Omental fat pad (tissue), 4 donors: Measurements from ENCODE around the gene PLD1. TPM values are rescaled to one million over a fixed set of nuclear protein-coding genes. Genes with fewer than 3 reads are reported as not detected.
"Not testable (repeated sequence)": the region's sequence is repeated elsewhere in the genome, so short reads cannot be mapped to it uniquely, and the experiment has no call there.

Experiments used
- ATAC-seq: fragments of 150-250 bp; one replicate; pipeline ENCODE4 v1.9.1; 2016; ENCODE audit warnings: mild to moderate bottlenecking, moderate library complexity; ENCODE audit not compliant: low FRiP score
- DNase-seq: peaks from one replicate; pipeline ENCODE4 v3.0.0-alpha.2; 2019; ENCODE audit warnings: low spot score
- CTCF ChIP-seq, 3 donors: fragments of 450-650 bp; IDR thresholded peaks; one replicate each; pipeline ENCODE4 v1.5.1; 2016 to 2017; ENCODE audit warnings: antibody characterized with exemption in 3 of 3, mild to moderate bottlenecking in 3 of 3, moderate library complexity in 2 of 3
- total RNA-seq, 4 donors: library from RNA; depleted of rRNA; stranded (reverse); fragments of >200 nt; gene quantifications; one replicate each; pipeline ENCODE4 v1.1.0, GENCODE V29; 2016

The PLD1 gene
- total RNA-seq, 4 donors from 2014 or later = 9.7 to 73.3 (median 33.2) TPM

DNA sequence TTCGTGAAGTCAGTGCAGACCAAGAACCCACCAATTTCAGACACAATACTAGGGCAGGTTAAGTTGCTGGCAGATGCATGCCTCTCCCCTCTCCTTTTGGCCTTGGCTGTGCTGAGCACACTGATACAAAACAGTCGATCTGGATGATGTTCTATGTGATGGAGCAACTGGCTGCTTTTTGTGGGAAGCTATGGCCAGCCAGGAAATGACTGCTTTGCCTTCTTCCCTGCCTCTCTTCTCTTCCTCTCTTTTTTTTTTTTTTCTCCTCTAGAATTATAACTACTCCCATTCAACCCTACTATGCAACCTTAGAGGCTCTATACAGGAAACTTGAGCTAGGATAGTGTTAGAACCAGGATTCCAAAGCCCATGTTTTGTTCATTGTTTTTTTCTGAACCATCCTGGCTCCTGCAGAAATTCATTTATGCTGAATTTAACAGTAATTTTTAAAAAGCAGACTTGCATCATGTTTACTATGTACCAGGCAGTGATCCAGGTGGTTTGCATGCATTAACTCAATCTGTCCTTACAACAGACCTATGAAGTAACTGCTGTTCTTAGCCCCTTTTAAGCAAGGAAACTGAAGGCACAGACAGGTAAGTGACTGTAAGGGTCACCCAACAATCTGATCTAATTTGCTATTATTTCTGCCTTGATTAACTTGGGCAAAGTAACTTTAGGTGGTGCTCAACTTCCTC, 62.9 kb downstream of the PLD1 start:
- ATAC-seq (no peak), DNase-seq (no peak)
- TF ChIP-seq CTCF (IDR thresholded peaks at IDR 0.05) = no peak

DNA sequence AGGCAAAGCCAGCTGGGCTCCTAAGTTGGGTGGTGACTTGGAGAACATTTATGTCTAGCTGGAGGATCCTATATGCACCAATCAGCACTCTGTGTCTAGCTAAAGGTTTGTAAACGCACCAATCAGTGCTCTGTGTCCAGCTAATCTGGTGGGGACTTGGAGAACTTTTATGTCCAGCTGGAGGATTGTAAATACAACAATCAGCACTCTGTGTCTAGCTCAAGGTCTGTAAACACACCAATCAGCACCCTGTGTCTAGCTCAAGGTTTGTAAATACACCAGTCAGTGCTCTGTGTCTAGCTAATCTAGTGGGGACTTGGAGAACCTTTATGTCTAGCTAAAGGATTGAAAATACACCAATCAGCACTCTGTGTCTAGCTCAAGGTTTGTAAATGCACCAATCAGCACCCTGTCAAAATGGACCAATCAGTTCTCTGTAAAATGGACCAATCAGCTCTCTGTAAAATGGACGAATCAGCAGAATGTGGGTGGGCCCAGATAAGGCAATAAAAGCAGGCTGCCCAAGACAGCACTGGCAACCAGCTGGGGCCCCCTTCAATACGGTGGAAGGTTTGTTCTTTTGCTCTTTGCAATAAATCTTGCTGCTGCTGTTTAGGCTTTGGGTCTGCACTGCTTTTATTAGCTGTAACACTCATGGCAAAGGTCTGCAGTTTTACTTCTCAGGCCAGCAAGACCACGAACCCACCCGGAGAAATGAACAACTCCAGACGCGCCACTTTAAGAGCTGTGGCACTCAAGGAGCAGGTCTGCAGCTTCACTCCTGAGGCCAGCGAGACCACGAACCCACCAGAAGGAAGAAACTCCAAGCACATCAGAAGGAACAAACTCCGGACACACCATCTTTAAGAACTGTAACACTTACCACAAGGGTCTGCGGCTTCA, 63.7 kb downstream of the PLD1 start:
- not testable (repeated sequence) for ATAC-seq, DNase-seq

DNA sequence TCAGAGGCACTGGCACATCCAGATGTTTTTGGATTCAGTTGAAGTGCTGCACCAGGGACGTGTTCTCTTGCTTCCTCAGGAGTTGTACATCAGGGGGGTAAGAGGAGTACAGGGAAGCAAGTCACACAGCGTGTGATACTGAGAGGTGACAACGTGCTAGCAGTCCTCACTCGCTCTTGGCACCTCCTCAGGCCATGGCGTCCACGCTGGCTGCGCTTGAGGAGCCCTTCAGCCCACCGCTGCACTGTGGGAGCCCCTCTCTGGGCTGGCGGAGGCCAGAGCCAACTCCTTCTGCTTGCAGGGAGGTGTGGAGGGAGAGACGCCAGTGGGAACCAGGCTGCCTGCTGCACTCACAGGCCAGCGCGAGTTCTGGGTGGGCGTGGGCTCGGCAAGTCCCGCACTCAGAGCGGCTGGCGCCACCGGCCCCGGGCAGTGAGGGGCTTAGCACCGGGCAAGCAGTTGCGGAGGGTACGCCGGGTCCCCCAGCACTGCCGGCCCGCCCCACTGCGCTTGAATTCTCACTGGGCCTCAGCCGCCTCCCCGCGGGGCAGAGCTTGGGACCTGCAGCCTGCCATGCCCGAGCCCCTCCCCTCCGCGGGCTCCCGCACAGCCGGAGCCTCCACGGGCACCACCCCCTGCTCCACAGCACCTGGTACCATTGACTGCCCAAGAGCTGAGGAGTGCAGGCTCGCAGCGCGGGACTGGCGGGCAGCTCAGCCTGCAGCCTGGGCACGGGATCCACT, 64.5 kb downstream of the PLD1 start:
- no peak for TF ChIP-seq CTCF (IDR thresholded peaks at IDR 0.05)
- DNase-seq (no peak), ATAC-seq (no peak)

DNA sequence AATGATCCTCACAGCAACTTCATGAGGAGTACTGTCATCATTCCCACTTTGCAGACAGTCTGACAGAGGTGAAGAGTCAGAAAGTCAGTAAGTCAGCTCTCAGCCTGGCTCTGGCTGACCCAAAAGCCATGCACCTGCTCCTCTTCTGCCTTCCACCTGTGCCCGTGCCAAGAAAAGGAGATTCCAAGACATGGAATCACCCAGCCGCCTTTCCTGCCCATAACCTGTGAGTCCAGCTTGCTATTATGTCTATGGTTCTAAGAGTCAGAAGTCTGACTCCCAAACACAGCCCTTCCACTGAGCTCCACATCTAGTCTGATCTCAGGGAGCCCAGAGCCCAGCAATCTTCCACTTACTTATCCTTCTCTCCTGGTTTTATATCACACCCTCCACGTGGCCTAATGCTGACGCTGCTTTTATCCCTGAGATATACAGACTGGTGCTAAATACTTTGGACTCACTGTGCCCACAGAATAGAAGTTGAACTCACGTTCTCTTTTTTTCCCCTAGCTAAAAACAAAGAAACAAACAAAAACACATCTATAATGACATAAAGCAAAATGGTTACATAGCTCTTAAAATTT, 66.0 kb downstream of the PLD1 start:
- ATAC-seq = no peak
- no peak for TF ChIP-seq CTCF (IDR thresholded peaks at IDR 0.05)
- no peak for DNase-seq

DNA sequence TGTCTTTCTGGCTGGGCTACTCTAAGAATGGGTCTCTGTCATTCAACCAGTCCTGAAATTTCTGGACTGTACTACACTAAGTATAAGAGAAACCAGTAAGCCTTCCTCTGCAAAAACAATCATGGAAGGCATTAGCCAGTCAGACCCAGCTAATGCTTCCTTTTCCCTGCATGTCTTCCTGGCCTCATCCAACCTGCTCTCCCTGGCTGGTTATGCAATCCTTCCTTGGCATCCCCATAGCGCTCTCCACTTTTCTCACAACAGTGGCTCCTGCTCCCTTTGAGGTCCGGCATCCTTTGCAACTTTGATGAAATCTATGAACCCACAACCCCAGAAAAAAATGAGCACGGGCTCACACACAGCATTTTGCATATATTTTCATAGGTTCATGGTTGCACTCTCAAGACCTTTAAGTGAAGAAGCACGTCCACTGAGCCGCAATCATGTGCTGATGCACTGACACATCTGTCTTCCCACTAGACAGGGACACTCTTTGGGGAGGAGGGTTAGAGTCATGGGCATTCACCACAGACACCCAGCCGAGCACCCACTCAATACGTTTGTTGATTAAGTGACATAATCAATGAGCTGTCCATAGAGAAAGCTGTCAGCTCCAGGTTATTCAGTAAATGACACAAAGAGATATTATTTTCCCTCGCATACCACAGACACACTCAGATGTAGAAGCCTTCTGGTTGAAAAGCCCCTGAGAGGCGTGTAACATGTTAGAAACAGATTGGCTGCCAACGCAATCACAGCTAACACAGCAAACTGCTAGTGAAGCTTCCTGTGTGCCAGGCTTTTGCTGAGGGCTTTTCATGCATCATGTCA, 66.7 kb downstream of the PLD1 start:
- no peak for TF ChIP-seq CTCF (IDR thresholded peaks at IDR 0.05)
- ATAC-seq (no peak), DNase-seq (no peak)

DNA sequence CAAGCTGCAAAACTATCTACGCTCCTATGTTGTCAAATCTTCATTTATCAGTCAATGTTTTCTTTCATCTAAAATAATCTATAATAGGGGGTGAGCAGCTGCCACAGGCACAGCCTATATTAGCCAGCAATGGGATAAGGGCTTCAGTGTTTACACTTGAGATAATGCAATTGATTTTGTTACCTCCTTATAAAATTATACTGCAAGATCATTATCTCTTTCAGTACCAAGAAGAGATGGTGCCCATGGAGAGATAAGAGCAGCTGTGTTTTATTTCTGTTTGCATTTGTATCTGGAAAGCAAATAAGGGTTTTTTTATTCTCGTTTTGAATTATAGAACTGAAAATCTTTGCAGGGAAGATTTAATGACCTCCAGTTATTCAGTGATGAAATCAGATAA, 68.9 kb downstream of the PLD1 start:
- TF ChIP-seq CTCF (IDR thresholded peaks at IDR 0.05) = no peak
- DNase-seq = no peak

More for the DNA sequence above, 68.9 kb downstream of the PLD1 start:
- no peak for ATAC-seq
